22Rv1 (cell line): ENCODE results near the gene PMEPA1.
A peak's percentile ranks its signal among the peaks of the same experiment; 100 is the strongest.

Experiments used
- H3K27ac ChIP-seq: fragments of 450-650 bp; 2 replicates; pipeline ENCODE4 v1.5.1; 2017
- CTCF ChIP-seq: fragments of 450-650 bp; IDR thresholded peaks from 2 replicates; pipeline ENCODE4 v1.5.1; 2017; ENCODE audit warnings: mild to moderate bottlenecking
- ZFX ChIP-seq: fragments of 450-650 bp; IDR thresholded peaks from 2 replicates; pipeline ENCODE4 v1.6.1; 2017; ENCODE audit warnings: antibody characterized with exemption, borderline replicate concordance

The PMEPA1 gene

GRCh38 chr20:57688864-57689263 is 21.0 kb downstream of the PMEPA1 start:
- no peak for TF ChIP-seq CTCF
- no peak for TF ChIP-seq ZFX
- H3K27ac ChIP-seq = peak overlapping the region; percentile 93

GRCh38 chr20:57688295-57688694 is 21.5 kb downstream of the PMEPA1 start:
- TF ChIP-seq ZFX = no peak
- no peak for TF ChIP-seq CTCF
- H3K27ac ChIP-seq = peak overlapping the region; percentile 93

- peak overlapping the region; percentile 93 for H3K27ac ChIP-seq
- TF ChIP-seq ZFX = no peak
- TF ChIP-seq CTCF = no peak
Observed at GRCh38 chr20:57686931-57687652, 22.7 kb downstream of the PMEPA1 start.

GRCh38 chr20:57685146-57685758 is 24.6 kb downstream of the PMEPA1 start:
- TF ChIP-seq CTCF (no peak), ZFX (no peak)
- peak overlapping the region; percentile 93 for H3K27ac ChIP-seq

- H3K27ac ChIP-seq = peak overlapping the region; percentile 93
- TF ChIP-seq ZFX (no peak), CTCF (no peak)
Observed at GRCh38 chr20:57684808-57685140, 25.0 kb downstream of the PMEPA1 start.

- TF ChIP-seq ZFX (no peak), CTCF (no peak)
Observed at GRCh38 chr20:57683881-57684807, 25.7 kb downstream of the PMEPA1 start.

More at GRCh38 chr20:57683881-57684807, 25.7 kb downstream of the PMEPA1 start:
- H3K27ac ChIP-seq = peak overlapping the region; percentile 93
